ENCODE data around the gene IRF9. TPM values are rescaled to one million over a fixed set of nuclear protein-coding genes. Genes with fewer than 3 reads are reported as not detected.
A peak's percentile ranks its signal among the peaks of the same experiment; 100 is the strongest.

IRF9 gene
- total and polyA plus RNA-seq, 2 of the 13 experiments (the other 11 are each of a cell fraction or from before 2014, with no cell fraction given), result 14.9 to 49.7 TPM

DNA sequence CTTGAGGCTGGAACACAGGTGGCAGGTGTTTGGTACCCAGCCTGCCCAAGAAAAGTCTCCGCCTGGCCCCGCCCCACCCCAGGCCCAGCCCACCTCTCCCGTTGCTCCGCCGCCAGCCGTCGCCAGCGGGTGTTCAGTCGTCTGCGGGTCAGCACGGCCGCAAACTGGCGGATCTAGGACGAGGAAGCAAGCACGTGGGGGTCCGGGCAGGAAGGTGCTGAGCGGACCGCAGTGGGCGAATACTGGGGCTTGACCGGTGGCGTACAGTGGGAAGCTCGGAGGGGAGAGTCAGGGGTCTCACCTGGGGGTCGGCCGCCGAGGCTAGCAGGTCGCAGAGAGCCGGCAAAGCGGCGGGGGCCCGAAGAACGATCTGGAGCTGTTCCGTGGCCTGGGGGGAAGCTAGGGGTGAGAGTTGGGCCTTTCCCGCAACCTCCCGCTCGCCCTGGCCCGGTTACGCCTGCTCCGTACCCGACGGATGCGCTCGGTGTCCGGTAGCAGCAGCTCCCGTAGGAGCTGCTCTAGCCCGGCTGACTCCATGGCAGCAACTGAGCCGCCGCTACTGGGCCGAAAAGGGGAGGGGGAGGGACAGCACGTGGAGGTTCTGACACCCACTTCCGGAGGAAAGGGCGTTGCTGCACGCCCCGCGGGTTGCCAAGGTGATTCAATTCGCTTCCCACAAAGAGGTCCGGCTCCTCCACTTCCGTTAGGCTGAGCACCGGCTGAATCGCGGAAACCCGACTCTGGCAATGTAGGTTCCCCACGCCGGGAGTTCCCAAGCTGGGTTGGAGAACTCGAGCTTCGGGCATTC lies 27.4 kb downstream of the IRF9 start, which contains the start of gene IPO4 (continued):
- TF ChIP-seq, protein P1, sequence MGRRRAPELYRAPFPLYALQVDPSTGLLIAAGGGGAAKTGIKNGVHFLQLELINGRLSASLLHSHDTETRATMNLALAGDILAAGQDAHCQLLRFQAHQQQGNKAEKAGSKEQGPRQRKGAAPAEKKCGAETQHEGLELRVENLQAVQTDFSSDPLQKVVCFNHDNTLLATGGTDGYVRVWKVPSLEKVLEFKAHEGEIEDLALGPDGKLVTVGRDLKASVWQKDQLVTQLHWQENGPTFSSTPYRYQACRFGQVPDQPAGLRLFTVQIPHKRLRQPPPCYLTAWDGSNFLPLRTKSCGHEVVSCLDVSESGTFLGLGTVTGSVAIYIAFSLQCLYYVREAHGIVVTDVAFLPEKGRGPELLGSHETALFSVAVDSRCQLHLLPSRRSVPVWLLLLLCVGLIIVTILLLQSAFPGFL (CRISPR knock-in tag; IDR thresholded peaks at IDR 0.05), result no peak; the same call in 1 of the 2 replicates
- TF ChIP-seq DNMT3B (CRISPR knock-in tag; conservative IDR thresholded peaks at IDR 0.05), result peak; percentile 90
- TF ChIP-seq EED (CRISPR knock-in tag; IDR thresholded peaks at IDR 0.05), result peak; percentile 100
- TF ChIP-seq ZNF124 (CRISPR knock-in tag; IDR thresholded peaks at IDR 0.05), result no peak; the same call in none of the 2 replicates
- no peak for TF ChIP-seq JUNB (CRISPR knock-in tag; IDR thresholded peaks at IDR 0.05; ENCODE audit: borderline replicate concordance)
- peak; percentile 99; the same call in 1 of the 2 replicates for TF ChIP-seq ZNF337 (CRISPR knock-in tag; IDR thresholded peaks at IDR 0.05; ENCODE audit: borderline replicate concordance, low read depth)
- TF ChIP-seq NR2C2 (CRISPR knock-in tag; IDR thresholded peaks at IDR 0.05; ENCODE audit: borderline replicate concordance), result peak; percentile 98
- TF ChIP-seq THYN1 (CRISPR knock-in tag; IDR thresholded peaks at IDR 0.05; ENCODE audit: borderline replicate concordance, low read depth), result peak; percentile 99
- TF ChIP-seq MAF1 (CRISPR knock-in tag; IDR thresholded peaks at IDR 0.05; ENCODE audit: borderline replicate concordance), result peak; percentile 89
- TF ChIP-seq ZNF225 (CRISPR knock-in tag; IDR thresholded peaks at IDR 0.05), result peak; percentile 99
- TF ChIP-seq SMAD3 (CRISPR knock-in tag; IDR thresholded peaks at IDR 0.05), result peak; percentile 100
- peak; percentile 93; the same call in 1 of the 2 replicates for TF ChIP-seq FIP1L1 (IDR thresholded peaks at IDR 0.05; ENCODE audit: borderline replicate concordance, insufficient read depth, low read depth, low read length)
- TF ChIP-seq, protein P2, sequence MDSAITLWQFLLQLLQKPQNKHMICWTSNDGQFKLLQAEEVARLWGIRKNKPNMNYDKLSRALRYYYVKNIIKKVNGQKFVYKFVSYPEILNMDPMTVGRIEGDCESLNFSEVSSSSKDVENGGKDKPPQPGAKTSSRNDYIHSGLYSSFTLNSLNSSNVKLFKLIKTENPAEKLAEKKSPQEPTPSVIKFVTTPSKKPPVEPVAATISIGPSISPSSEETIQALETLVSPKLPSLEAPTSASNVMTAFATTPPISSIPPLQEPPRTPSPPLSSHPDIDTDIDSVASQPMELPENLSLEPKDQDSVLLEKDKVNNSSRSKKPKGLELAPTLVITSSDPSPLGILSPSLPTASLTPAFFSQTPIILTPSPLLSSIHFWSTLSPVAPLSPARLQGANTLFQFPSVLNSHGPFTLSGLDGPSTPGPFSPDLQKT (CRISPR knock-in tag; IDR thresholded peaks at IDR 0.05; ENCODE audit: borderline replicate concordance), result peak; percentile 94
- peak; percentile 100 for TF ChIP-seq AGO2 (optimal IDR thresholded peaks at IDR 0.05; ENCODE audit: low read depth, low read length)
- peak; percentile 92 for TF ChIP-seq ZNF24 (IDR thresholded peaks at IDR 0.05)
- TF ChIP-seq, protein P3, sequence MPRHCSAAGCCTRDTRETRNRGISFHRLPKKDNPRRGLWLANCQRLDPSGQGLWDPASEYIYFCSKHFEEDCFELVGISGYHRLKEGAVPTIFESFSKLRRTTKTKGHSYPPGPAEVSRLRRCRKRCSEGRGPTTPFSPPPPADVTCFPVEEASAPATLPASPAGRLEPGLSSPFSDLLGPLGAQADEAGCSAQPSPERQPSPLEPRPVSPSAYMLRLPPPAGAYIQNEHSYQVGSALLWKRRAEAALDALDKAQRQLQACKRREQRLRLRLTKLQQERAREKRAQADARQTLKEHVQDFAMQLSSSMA (CRISPR knock-in tag; IDR thresholded peaks at IDR 0.05), result peak; percentile 98
- TF ChIP-seq ZNF839 (CRISPR knock-in tag; IDR thresholded peaks at IDR 0.05; ENCODE audit: borderline replicate concordance), result peak; percentile 74
- TF ChIP-seq ZNF33A (CRISPR knock-in tag; IDR thresholded peaks at IDR 0.05; ENCODE audit: borderline replicate concordance), result no peak
- peak; percentile 97 for TF ChIP-seq ZFX (CRISPR knock-in tag; IDR thresholded peaks at IDR 0.05; ENCODE audit: low read depth)
- peak; percentile 99 for TF ChIP-seq PTBP1 (IDR thresholded peaks at IDR 0.05; ENCODE audit: low read depth, low read length, poor library complexity, severe bottlenecking)
- no peak; the same call in 1 of the 2 replicates for TF ChIP-seq ZNF230 (CRISPR knock-in tag; IDR thresholded peaks at IDR 0.05)
- TF ChIP-seq ZNF790 (CRISPR knock-in tag; IDR thresholded peaks at IDR 0.05; ENCODE audit: borderline replicate concordance), result peak; percentile 88
- TF ChIP-seq BATF2 (CRISPR knock-in tag; IDR thresholded peaks at IDR 0.05), result no peak
- TF ChIP-seq HNRNPL (IDR thresholded peaks at IDR 0.05; ENCODE audit: low read depth, low read length), result peak; percentile 62; the same call in 1 of the 2 replicates
- TF ChIP-seq DRAP1 (CRISPR knock-in tag; IDR thresholded peaks at IDR 0.05), result peak; percentile 75

All from HepG2 (cell line).